WTC11 (cell line): ENCODE measurements around the gene LRRC3B. TPM values are rescaled to one million over a fixed set of nuclear protein-coding genes. Genes with fewer than 3 reads are reported as not detected.

Source experiments
- ATAC-seq: fragments of 200-7000 bp; cut with Tn5 transposase; 2 replicates; pipeline ENCODE4 v1.10.0; 2021; ENCODE audit warnings: mild to moderate bottlenecking, moderate library complexity
- CTCF ChIA-PET: fragments of 300-600 bp; sonication (Branson Sonifier 250); formaldehyde crosslinking; loops from one replicate; lab custom pipeline; 2021; ENCODE audit warnings: antibody characterized with exemption; lab: Charles Lee
- POLR2A ChIA-PET: fragments of 350-600 bp; sonication (Branson Sonifier 250); formaldehyde crosslinking; loops from one replicate; lab custom pipeline; 2021; ENCODE audit warnings: antibody characterized with exemption; lab: Charles Lee
- DNase-seq: peaks from one replicate; pipeline ENCODE4 v3.0.0; 2021; ENCODE audit warnings: low spot score
- H3K27ac Mint-ChIP-seq: 2 replicates; pipeline ENCODE4 v1.8.0; 2021; ENCODE audit warnings: mixed read lengths
- H3K27me3 Mint-ChIP-seq: 2 replicates; pipeline ENCODE4 v1.8.0; 2021; ENCODE audit warnings: low read depth, mild to moderate bottlenecking, moderate library complexity, mixed read lengths
- H3K36me3 Mint-ChIP-seq: 2 replicates; pipeline ENCODE4 v1.8.0; 2021; ENCODE audit warnings: mixed read lengths
- H3K4me1 Mint-ChIP-seq: 2 replicates; pipeline ENCODE4 v1.8.0; 2022; ENCODE audit warnings: mixed read lengths
- H3K4me3 Mint-ChIP-seq: 2 replicates; pipeline ENCODE4 v1.8.0; 2021; ENCODE audit warnings: mild to moderate bottlenecking, moderate library complexity, mixed read lengths
- H3K9me3 Mint-ChIP-seq: 2 replicates; pipeline ENCODE4 v1.8.0; 2021; ENCODE audit warnings: mixed read lengths
- CBFB ChIP-seq: sonication (generic); formaldehyde crosslinking; IDR thresholded peaks from 2 replicates; pipeline ENCODE4 v1.8.1; 2022; ENCODE audit warnings: mild to moderate bottlenecking, low read depth, missing genetic modification reagents
- FOXP1 ChIP-seq: sonication (generic); formaldehyde crosslinking; IDR thresholded peaks from 2 replicates; pipeline ENCODE4 v1.8.0; 2022; ENCODE audit warnings: missing genetic modification reagents, mild to moderate bottlenecking, moderate library complexity, borderline replicate concordance
- GRHL2 ChIP-seq: fragments of 250-450 bp; sonication (Bioruptor Pico); IDR thresholded peaks from 2 replicates; pipeline ENCODE4 v1.8.0; 2022; ENCODE audit warnings: mild to moderate bottlenecking, moderate library complexity; ENCODE audit not compliant: insufficient replicate concordance, severe bottlenecking
- SMAD3 ChIP-seq: sonication (generic); formaldehyde crosslinking; IDR thresholded peaks from 2 replicates; pipeline ENCODE4 v1.8.0; 2022; ENCODE audit warnings: missing genetic modification reagents, mild to moderate bottlenecking, borderline replicate concordance
- TCF7 ChIP-seq: sonication (generic); formaldehyde crosslinking; IDR thresholded peaks from 2 replicates; pipeline ENCODE4 v1.8.0; 2022; ENCODE audit warnings: mild to moderate bottlenecking, low read depth, missing genetic modification reagents, moderate library complexity
- ZNF232 ChIP-seq: sonication (generic); formaldehyde crosslinking; IDR thresholded peaks from 2 replicates; pipeline ENCODE4 v1.8.0; 2022; ENCODE audit warnings: mild to moderate bottlenecking, missing genetic modification reagents
- ZNF416 ChIP-seq: fragments of 250-450 bp; sonication (Bioruptor Pico); IDR thresholded peaks from 2 replicates; pipeline ENCODE4 v1.9.0; 2021; ENCODE audit warnings: mild to moderate bottlenecking, inconsistent platforms
- total RNA-seq: library from RNA; stranded (reverse); gene quantifications from 3 replicates; pipeline ENCODE4 v1.2.3, GENCODE V29; 2021
- TF ChIP-seq, protein P1 (sequence below): sonication (generic); formaldehyde crosslinking; IDR thresholded peaks from 2 replicates; pipeline ENCODE4 v1.8.0; 2022; ENCODE audit warnings: mild to moderate bottlenecking, missing genetic modification reagents
- TF ChIP-seq, protein P2 (sequence below): sonication (generic); formaldehyde crosslinking; conservative IDR thresholded peaks from 2 replicates; pipeline ENCODE4 v1.8.1; 2023; ENCODE audit warnings: mild to moderate bottlenecking, low read depth, missing genetic modification reagents, moderate library complexity
- TF ChIP-seq, protein P3 (sequence below): sonication (generic); formaldehyde crosslinking; IDR thresholded peaks from 2 replicates; pipeline ENCODE4 v1.8.1; 2023; ENCODE audit warnings: mild to moderate bottlenecking, moderate library complexity, missing genetic modification reagents
- TF ChIP-seq, protein P4 (sequence below): sonication (generic); formaldehyde crosslinking; IDR thresholded peaks from 2 replicates; pipeline ENCODE4 v1.8.1; 2022; ENCODE audit warnings: mild to moderate bottlenecking, missing genetic modification reagents, moderate library complexity, borderline replicate concordance
- TF ChIP-seq, protein P5 (sequence below): fragments of 250-450 bp; sonication (Bioruptor Pico); IDR thresholded peaks from 2 replicates; pipeline ENCODE4 v2.1.2; 2022; ENCODE audit warnings: mild to moderate bottlenecking, moderate library complexity

The LRRC3B gene
- total RNA-seq, 1 experiment from 2014 or later, result 5.3 TPM

DNA sequence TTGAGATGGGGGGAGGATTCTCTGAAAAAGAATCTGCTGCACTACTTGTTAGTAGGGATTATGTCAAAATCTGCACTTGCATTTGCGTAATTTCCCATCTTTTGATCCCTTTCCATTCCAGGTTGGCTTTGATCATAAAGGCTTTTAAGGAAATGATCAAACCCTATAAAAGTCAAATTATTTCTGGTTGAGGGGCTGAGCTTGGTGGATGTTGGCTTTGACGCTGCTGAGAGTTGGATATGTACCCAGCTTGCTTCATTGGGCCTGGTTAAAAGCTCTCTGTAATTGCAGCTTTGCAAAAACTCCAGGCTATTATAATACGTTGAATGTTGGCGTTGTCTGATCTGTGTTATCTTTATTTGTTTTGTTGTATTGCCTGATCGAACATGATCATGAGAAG, 12.0 kb downstream of the LRRC3B start:
- TF ChIP-seq GRHL2 (no peak), ZNF232 (CRISPR knock-in tag) (no peak), ZNF416 (CRISPR knock-in tag) (no peak), TCF7 (CRISPR knock-in tag) (no peak), CBFB (no peak), FOXP1 (CRISPR knock-in tag) (no peak)
- TF ChIP-seq, protein P1, sequence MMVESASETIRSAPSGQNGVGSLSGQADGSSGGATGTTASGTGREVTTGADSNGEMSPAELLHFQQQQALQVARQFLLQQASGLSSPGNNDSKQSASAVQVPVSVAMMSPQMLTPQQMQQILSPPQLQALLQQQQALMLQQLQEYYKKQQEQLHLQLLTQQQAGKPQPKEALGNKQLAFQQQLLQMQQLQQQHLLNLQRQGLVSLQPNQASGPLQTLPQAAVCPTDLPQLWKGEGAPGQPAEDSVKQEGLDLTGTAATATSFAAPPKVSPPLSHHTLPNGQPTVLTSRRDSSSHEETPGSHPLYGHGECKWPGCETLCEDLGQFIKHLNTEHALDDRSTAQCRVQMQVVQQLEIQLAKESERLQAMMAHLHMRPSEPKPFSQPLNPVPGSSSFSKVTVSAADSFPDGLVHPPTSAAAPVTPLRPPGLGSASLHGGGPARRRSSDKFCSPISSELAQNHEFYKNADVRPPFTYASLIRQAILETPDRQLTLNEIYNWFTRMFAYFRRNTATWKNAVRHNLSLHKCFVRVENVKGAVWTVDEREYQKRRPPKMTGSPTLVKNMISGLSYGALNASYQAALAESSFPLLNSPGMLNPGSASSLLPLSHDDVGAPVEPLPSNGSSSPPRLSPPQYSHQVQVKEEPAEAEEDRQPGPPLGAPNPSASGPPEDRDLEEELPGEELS (CRISPR knock-in tag), result no peak
- TF ChIP-seq, protein P2, sequence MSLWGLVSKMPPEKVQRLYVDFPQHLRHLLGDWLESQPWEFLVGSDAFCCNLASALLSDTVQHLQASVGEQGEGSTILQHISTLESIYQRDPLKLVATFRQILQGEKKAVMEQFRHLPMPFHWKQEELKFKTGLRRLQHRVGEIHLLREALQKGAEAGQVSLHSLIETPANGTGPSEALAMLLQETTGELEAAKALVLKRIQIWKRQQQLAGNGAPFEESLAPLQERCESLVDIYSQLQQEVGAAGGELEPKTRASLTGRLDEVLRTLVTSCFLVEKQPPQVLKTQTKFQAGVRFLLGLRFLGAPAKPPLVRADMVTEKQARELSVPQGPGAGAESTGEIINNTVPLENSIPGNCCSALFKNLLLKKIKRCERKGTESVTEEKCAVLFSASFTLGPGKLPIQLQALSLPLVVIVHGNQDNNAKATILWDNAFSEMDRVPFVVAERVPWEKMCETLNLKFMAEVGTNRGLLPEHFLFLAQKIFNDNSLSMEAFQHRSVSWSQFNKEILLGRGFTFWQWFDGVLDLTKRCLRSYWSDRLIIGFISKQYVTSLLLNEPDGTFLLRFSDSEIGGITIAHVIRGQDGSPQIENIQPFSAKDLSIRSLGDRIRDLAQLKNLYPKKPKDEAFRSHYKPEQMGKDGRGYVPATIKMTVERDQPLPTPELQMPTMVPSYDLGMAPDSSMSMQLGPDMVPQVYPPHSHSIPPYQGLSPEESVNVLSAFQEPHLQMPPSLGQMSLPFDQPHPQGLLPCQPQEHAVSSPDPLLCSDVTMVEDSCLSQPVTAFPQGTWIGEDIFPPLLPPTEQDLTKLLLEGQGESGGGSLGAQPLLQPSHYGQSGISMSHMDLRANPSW (CRISPR knock-in tag), result no peak
- TF ChIP-seq, protein P3, sequence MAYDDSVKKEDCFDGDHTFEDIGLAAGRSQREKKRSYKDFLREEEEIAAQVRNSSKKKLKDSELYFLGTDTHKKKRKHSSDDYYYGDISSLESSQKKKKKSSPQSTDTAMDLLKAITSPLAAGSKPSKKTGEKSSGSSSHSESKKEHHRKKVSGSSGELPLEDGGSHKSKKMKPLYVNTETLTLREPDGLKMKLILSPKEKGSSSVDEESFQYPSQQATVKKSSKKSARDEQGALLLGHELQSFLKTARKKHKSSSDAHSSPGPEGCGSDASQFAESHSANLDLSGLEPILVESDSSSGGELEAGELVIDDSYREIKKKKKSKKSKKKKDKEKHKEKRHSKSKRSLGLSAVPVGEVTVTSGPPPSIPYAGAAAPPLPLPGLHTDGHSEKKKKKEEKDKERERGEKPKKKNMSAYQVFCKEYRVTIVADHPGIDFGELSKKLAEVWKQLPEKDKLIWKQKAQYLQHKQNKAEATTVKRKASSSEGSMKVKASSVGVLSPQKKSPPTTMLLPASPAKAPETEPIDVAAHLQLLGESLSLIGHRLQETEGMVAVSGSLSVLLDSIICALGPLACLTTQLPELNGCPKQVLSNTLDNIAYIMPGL (CRISPR knock-in tag), result no peak
- Mint-ChIP-seq H3K4me3 (no peak overlapping the region), H3K27ac (no peak overlapping the region), H3K9me3 (no peaks in the 10 kb centered on the region), H3K4me1 (peaks cover 2% of the 10 kb centered on the region), H3K27me3 (peaks cover 55% of the 10 kb centered on the region), H3K36me3 (peaks cover 2% of the 10 kb centered on the region; the same call in 1 of the 2 replicates)
- ChIA-PET CTCF (no interaction called here), POLR2A (no interaction called here)
- ATAC-seq (no peak), DNase-seq (no peak)

DNA sequence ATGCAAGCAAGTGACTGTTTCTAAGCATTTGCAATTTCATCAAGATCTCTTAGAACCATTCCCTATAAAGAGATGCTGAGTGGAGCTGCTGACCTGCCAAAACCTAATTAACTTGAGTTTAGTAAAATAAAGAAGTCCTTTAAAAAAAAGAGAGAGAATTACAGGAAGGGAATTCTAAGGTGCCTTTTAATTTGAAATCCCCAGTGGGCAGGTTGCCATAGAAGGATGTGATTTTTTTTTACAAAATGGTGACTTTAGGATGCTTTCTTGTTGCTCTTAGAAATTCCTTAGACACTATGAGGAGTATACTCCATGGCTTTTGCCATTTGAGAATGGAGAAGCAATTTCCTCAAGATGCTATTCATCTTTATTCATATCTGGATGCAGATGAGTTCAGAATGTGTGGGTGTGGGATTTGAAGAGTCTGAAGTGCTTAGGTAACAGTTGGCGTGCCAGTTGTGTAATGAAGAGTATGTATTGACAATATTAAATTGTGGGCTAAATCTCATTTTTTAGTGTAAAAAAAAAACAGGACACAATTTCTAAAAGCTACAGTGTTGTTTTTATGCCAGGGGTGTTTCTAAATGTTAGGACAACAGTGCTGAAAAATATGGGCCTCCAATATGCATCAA, 13.6 kb downstream of the LRRC3B start:
- TF ChIP-seq, protein P4, sequence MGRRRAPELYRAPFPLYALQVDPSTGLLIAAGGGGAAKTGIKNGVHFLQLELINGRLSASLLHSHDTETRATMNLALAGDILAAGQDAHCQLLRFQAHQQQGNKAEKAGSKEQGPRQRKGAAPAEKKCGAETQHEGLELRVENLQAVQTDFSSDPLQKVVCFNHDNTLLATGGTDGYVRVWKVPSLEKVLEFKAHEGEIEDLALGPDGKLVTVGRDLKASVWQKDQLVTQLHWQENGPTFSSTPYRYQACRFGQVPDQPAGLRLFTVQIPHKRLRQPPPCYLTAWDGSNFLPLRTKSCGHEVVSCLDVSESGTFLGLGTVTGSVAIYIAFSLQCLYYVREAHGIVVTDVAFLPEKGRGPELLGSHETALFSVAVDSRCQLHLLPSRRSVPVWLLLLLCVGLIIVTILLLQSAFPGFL (CRISPR knock-in tag), result no peak
- TF ChIP-seq SMAD3 (no peak), CBFB (no peak), ZNF232 (CRISPR knock-in tag) (no peak), ZNF416 (CRISPR knock-in tag) (no peak)
- TF ChIP-seq, protein P5, sequence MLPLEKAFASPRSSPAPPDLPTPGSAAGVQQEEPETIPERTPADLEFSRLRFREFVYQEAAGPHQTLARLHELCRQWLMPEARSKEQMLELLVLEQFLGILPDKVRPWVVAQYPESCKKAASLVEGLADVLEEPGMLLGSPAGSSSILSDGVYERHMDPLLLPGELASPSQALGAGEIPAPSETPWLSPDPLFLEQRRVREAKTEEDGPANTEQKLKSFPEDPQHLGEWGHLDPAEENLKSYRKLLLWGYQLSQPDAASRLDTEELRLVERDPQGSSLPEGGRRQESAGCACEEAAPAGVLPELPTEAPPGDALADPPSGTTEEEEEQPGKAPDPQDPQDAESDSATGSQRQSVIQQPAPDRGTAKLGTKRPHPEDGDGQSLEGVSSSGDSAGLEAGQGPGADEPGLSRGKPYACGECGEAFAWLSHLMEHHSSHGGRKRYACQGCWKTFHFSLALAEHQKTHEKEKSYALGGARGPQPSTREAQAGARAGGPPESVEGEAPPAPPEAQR (CRISPR knock-in tag), result no peak
- peaks cover 39% of the 10 kb centered on the region for H3K27me3 Mint-ChIP-seq
- peaks cover 2% of the 10 kb centered on the region; the same call in 1 of the 2 replicates for H3K36me3 Mint-ChIP-seq
- H3K9me3 Mint-ChIP-seq, result no peaks in the 10 kb centered on the region
- POLR2A ChIA-PET, result no interaction called here
- no peak overlapping the region for H3K4me3 Mint-ChIP-seq
- DNase-seq, result no peak
- CTCF ChIA-PET, result no interaction called here
- H3K27ac Mint-ChIP-seq, result no peak overlapping the region
- no peaks in the 10 kb centered on the region for H3K4me1 Mint-ChIP-seq
- no peak for ATAC-seq
